ENCODE measurements around the gene GSN. TPM values are rescaled to one million over a fixed set of nuclear protein-coding genes. Genes with fewer than 3 reads are reported as not detected.

Gene GSN
- total RNA-seq, 1 donor from 2014 or later = 291 TPM

DNA sequence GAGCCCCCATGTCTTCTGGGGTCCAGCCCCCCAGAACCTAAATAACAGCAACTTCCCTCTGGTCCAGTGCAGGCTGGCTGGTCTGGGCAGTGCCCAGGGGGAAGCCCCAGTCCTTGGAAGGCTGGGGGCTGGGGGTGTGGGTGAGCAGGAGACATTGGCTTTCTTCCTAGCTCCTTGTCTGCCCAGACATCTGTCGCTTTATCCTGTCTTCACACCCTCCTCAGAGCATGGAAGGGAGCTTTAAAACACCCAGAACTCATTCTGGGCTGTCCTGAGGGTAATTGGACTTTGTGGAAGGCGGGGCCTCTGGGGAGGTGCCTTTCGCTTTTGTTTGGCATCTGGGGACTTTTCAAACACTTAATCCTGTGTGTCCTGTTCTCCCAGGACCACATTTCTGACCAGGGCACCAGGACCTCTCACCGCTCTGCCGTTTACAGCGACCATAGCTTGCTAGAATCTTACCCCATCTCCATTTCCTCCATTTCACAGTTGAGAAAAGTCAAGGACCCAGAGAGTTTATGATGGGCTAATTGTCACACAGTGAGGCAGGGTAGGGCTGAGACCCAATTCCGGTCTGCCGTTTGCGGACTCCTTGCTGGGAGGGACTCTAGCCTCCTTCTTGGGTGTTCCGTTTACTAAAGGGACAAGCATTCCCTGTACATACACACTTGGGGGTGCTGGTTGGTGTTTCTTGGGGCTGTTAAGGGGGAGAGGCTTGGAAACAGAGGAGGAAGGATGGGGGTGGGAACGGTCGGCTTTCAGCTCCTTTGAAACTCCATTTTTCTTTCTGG lies 1.1 kb downstream of the GSN start:
- peaks cover 3% of the 10 kb centered on the region for H3K36me3 Mint-ChIP-seq (ENCODE audit: low read depth)
- peak overlapping the region; percentile 81 for H3K4me3 Mint-ChIP-seq (ENCODE audit: unreplicated experiment)
- H3K27ac Mint-ChIP-seq (ENCODE audit: unreplicated experiment) = peak overlapping the region; percentile 95
- TF ChIP-seq CTCF (IDR thresholded peaks at IDR 0.05) = no peak
- H3K9me3 Mint-ChIP-seq (ENCODE audit: low read depth) = no peaks in the 10 kb centered on the region
- peaks cover 60% of the 10 kb centered on the region for H3K4me1 Mint-ChIP-seq (ENCODE audit: low read depth)
- DNase-seq (ENCODE audit: low spot score) = no peak
- no peaks in the 10 kb centered on the region for H3K27me3 Mint-ChIP-seq (ENCODE audit: low read depth)

GRCh38 chr9:121269642-121270254 lies 1.8 kb downstream of the GSN start:
- H3K9me3 Mint-ChIP-seq (ENCODE audit: low read depth) = no peaks in the 10 kb centered on the region
- TF ChIP-seq CTCF (IDR thresholded peaks at IDR 0.05) = no peak
- H3K36me3 Mint-ChIP-seq (ENCODE audit: low read depth) = peaks cover 3% of the 10 kb centered on the region
- no peaks in the 10 kb centered on the region for H3K27me3 Mint-ChIP-seq (ENCODE audit: low read depth)
- DNase-seq (ENCODE audit: low spot score) = no peak
- H3K27ac Mint-ChIP-seq (ENCODE audit: unreplicated experiment) = peak overlapping the region; percentile 95
- H3K4me1 Mint-ChIP-seq (ENCODE audit: low read depth) = peaks cover 67% of the 10 kb centered on the region
- peak overlapping the region; percentile 81 for H3K4me3 Mint-ChIP-seq (ENCODE audit: unreplicated experiment)

GRCh38 chr9:121271368-121272341 lies 3.7 kb downstream of the GSN start:
- Mint-ChIP-seq H3K27me3 (ENCODE audit: low read depth) (no peaks in the 10 kb centered on the region), H3K27ac (ENCODE audit: unreplicated experiment) (peak overlapping the region; percentile 95), H3K4me1 (ENCODE audit: low read depth) (peaks cover 86% of the 10 kb centered on the region), H3K4me3 (ENCODE audit: unreplicated experiment) (peak overlapping the region; percentile 61), H3K36me3 (ENCODE audit: low read depth) (peaks cover 3% of the 10 kb centered on the region), H3K9me3 (ENCODE audit: low read depth) (no peaks in the 10 kb centered on the region)
- no peak for TF ChIP-seq CTCF (IDR thresholded peaks at IDR 0.05)
- DNase-seq (ENCODE audit: low spot score) = no peak

- TF ChIP-seq CTCF (IDR thresholded peaks at IDR 0.05) = no peak
- DNase-seq (ENCODE audit: low spot score) = no peak
- Mint-ChIP-seq H3K27ac (ENCODE audit: unreplicated experiment) (peak overlapping the region; percentile 95), H3K4me3 (ENCODE audit: unreplicated experiment) (peak overlapping the region; percentile 61), H3K9me3 (ENCODE audit: low read depth) (no peaks in the 10 kb centered on the region), H3K27me3 (ENCODE audit: low read depth) (no peaks in the 10 kb centered on the region), H3K4me1 (ENCODE audit: low read depth) (peaks cover 89% of the 10 kb centered on the region), H3K36me3 (ENCODE audit: low read depth) (peaks cover 3% of the 10 kb centered on the region)
Measured at GRCh38 chr9:121272401-121272948, 4.5 kb downstream of the GSN start.

All from chondrocyte (in vitro differentiated cells).